Lower lobe of right lung (tissue), 2 donors: ENCODE data around the gene COL9A3. TPM values are rescaled to one million over a fixed set of nuclear protein-coding genes. Genes with fewer than 3 reads are reported as not detected.

Experiments
- ATAC-seq, 2 donors: fragments of 200-7000 bp; cut with Tn5 transposase; one replicate each; pipeline ENCODE4 v1.9.1; 2020 to 2022; ENCODE audit warnings: mild to moderate bottlenecking in 2 of 2, moderate library complexity in 2 of 2
- DNase-seq: peaks from one replicate; pipeline ENCODE4 v3.0.0-alpha.2; 2020
- H3K27ac ChIP-seq: fragments of 200-600 bp; one replicate; pipeline ENCODE4 v1.8.0; 2022
- H3K27me3 ChIP-seq: fragments of 200-600 bp; one replicate; pipeline ENCODE4 v1.8.0; 2022; ENCODE audit warnings: low read depth
- H3K36me3 ChIP-seq: fragments of 200-600 bp; one replicate; pipeline ENCODE4 v1.8.0; 2022; ENCODE audit warnings: mild to moderate bottlenecking
- H3K4me1 ChIP-seq: fragments of 200-600 bp; one replicate; pipeline ENCODE4 v1.8.0; 2022
- H3K4me3 ChIP-seq: fragments of 200-600 bp; one replicate; pipeline ENCODE4 v1.8.0; 2022; ENCODE audit warnings: mild to moderate bottlenecking
- H3K9me3 ChIP-seq: fragments of 200-600 bp; one replicate; pipeline ENCODE4 v1.8.0; 2022
- intact Hi-C: fragments of 100-400 bp; cut with DNase I; formaldehyde crosslinking; loops from one replicate; pipeline ENCODE4 v1.11.0; 2022
- total RNA-seq: library from RNA; stranded (reverse); fragmentation: NEBNext Ultra II Directional; extraction: Animal tissue kit (Norgen Biotek cat#: 25700); gene quantifications from one replicate; pipeline ENCODE4 v1.2.1, GENCODE V29; 2021
- TF ChIP-seq, protein P1 (sequence below): fragments of 200-600 bp; IDR thresholded peaks from one replicate; pipeline ENCODE4 v1.8.0; 2022; ENCODE audit warnings: antibody characterized with exemption, mild to moderate bottlenecking
- donor health status: DM: no; HTN: yes; CAD: no; lungs with severe emphysema.

COL9A3 gene
- total RNA-seq, 1 donor from 2014 or later = 0.89 TPM

DNA sequence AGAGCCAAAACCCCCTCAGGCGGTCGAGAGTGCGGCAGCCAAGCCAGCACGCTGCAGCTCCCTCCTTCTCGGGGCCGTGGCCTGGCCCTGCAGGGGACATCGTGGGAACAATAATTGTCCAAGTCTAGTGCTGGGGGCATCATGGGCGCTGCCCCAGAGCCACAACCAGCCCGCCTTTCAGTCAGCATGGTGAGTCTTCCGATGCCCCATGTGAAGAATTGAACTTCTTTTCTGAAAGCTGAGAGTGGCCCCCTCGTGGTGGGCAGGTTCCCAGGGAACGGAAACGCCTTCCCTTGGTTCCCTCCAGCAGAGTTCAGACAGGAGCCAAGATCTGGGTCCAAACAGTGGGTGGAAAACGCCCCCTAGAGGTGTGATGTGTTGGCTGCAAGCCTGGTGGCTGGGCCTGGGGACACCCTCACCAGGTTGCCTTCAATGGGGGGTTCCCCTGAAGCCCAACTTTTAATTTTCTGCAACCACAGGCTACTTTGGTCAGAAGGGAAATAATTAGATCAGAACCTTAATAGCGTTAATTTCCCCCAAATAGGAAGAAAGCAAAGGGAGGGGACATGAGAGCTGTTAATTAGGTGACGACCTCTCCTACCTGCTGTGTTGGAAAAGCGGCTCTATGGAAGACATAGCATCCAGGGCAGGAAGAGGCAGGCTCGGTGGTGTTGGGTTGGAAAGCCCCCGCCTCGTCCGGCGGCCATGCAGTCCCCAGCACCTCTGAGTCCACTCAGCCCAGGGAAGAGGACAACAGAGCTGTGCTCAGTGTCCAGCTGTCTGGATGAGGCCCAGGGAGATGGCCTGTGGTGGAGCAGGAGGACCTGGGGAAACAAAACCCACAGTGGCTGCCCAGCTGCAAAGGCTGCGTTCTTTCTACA is 25.3 kb upstream of the COL9A3 start:
- Histone ChIP-seq H3K9me3 (no peaks in the 10 kb centered on the region), H3K27ac (no peak overlapping the region), H3K27me3 (peaks cover 3% of the 10 kb centered on the region), H3K4me3 (no peak overlapping the region), H3K4me1 (peaks cover 23% of the 10 kb centered on the region), H3K36me3 (no peaks in the 10 kb centered on the region)
- intact Hi-C loops = no loop called here
- ATAC-seq = no peak
- DNase-seq = peak; percentile 68
- TF ChIP-seq, protein P1, sequence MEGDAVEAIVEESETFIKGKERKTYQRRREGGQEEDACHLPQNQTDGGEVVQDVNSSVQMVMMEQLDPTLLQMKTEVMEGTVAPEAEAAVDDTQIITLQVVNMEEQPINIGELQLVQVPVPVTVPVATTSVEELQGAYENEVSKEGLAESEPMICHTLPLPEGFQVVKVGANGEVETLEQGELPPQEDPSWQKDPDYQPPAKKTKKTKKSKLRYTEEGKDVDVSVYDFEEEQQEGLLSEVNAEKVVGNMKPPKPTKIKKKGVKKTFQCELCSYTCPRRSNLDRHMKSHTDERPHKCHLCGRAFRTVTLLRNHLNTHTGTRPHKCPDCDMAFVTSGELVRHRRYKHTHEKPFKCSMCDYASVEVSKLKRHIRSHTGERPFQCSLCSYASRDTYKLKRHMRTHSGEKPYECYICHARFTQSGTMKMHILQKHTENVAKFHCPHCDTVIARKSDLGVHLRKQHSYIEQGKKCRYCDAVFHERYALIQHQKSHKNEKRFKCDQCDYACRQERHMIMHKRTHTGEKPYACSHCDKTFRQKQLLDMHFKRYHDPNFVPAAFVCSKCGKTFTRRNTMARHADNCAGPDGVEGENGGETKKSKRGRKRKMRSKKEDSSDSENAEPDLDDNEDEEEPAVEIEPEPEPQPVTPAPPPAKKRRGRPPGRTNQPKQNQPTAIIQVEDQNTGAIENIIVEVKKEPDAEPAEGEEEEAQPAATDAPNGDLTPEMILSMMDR = peak; percentile 90

DNA sequence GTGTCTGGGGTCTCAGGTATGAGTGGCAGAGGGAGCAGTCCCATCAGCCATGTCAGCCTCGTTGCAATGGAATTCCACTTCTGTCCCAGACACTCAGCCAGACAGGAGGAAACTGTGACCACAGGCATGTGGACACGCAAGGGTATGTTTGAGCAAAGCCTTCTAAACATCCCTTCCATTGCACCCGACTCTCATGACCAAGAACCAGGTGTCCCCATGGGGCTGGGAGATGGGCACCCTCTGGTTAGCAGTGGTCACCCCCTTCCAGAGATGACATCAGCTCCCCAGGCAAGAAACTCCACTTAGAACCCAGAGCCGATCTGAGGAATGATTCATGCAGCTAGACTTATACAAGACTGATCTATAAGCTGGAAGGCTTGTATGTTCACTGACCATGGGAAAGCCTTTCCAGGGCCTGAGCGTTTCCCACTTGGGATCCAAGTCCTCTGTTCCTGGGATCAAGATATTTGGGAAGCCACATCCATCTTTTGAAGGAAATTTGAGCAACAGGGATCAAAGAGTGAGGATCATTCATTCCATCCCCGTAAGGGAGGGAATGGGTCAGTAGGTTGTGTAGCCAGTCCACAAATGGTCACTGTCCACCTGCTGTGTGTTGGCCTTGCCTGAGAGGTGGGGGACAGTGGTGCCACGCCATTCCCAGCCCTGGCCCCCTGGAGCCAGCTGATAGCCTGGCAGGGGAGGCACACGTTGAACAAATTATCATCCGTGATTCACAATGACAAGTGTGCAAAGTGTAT is 24.5 kb upstream of the COL9A3 start:
- DNase-seq = no peak
- H3K9me3 ChIP-seq = no peaks in the 10 kb centered on the region
- intact Hi-C loops = no loop called here
- no peak overlapping the region for H3K27ac ChIP-seq
- no peaks in the 10 kb centered on the region for H3K36me3 ChIP-seq
- no peak overlapping the region for H3K4me3 ChIP-seq
- TF ChIP-seq, protein P1 = no peak
- H3K4me1 ChIP-seq = peaks cover 28% of the 10 kb centered on the region
- peaks cover 3% of the 10 kb centered on the region for H3K27me3 ChIP-seq
- ATAC-seq = no peak

DNA sequence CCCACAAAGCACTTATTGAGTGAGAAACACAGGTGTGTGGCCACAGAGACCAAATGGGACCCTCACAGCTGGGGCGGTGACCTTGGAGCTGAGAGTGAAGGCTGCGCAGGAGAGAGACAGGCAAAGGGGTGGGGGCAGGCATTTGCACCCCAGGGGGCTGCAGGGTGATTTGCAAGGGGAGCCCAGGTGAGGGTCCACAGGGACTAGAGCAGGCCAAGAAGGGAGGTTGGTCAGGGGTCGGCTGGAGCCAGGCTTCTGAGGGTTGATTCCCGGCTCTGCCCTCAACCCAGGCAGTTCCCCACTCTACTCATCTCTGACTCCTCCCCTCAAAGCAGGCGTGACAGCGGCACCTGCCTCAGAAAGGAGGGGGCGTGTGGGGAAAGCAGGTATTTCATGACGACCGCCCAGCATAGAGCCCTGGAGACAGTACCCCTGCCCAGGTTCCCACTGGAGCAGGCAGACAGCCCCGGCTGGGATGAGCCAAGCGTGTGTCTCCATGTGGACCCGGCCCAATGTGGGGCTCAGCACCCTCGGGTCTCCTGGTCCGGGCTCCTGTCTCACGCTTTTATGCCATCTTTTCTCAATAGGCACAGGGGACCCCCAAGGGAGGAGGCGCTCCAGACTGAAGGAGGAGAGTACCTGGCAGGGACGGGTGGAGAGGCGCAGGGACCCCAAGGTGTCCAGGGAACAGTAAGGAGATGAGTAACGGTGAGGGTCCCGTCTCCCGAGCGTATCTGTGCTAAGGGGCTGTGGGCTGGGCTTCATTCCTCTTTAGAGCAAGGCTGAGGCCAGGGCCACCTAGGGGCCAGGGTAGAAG is 23.7 kb upstream of the COL9A3 start:
- peak overlapping the region; percentile 93 for H3K27ac ChIP-seq
- no peaks in the 10 kb centered on the region for H3K27me3 ChIP-seq
- peaks cover 3% of the 10 kb centered on the region for H3K36me3 ChIP-seq
- intact Hi-C loops = no loop called here
- H3K4me1 ChIP-seq = peaks cover 36% of the 10 kb centered on the region
- DNase-seq = no peak
- H3K4me3 ChIP-seq = peak overlapping the region; percentile 55
- H3K9me3 ChIP-seq = no peaks in the 10 kb centered on the region
- TF ChIP-seq, protein P1 = no peak
- ATAC-seq = no peak

DNA sequence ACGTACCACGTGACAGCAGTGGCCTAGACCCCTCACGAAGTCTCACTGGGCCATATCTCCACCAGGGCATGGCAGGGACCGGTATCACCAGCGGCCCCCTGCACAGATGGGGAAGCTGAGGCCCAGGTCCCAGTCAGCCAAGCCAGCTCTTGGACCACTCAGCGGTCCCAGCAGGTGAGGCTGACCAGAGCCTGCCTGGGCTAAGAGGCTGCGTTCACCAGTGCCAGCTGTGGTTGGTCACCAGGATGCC is 23.2 kb upstream of the COL9A3 start:
- no peak for ATAC-seq
- peak overlapping the region; percentile 93 for H3K27ac ChIP-seq
- TF ChIP-seq, protein P1 = no peak
- H3K36me3 ChIP-seq = peaks cover 9% of the 10 kb centered on the region
- H3K4me1 ChIP-seq = peaks cover 39% of the 10 kb centered on the region
- no peaks in the 10 kb centered on the region for H3K27me3 ChIP-seq
- DNase-seq = no peak
- intact Hi-C loops = no loop called here
- H3K4me3 ChIP-seq = peak overlapping the region; percentile 55
- H3K9me3 ChIP-seq = no peaks in the 10 kb centered on the region

DNA sequence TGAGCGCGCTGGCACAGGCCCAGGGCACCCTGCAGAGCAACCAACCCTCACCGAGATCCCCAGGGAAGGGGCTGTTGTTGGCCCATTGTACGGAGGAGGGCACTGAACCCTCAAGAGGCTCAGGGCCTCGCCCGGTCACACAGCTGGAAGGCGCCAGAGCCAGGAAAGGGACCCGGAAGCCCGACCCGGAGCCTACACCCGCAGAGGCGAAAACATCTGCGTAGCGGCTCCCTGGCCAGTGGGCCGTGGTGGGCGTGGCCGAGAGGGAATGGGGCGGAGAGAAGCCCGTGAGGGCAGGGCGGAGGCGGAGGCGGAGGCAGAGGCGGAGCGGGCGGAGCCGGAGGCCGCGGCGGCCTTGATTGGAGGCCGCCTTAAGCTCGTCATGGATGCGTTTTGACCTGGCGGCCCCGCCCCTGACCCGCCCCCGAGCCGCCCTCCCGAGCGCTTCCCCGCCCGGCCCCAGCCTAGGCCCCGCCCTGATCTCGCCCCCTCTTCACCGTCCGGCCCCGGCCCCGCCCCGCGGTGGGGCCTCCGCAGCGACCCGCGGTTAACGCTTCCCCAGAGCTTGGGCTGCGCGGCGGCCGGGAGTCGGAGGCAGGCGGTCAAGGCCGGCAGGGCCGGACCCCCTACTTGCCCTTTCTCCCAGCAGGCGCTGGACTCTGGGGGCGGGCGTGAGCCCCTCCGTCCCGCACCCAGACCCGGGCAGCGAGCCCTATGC is 22.7 kb upstream of the COL9A3 start:
- no peaks in the 10 kb centered on the region for H3K9me3 ChIP-seq
- H3K4me1 ChIP-seq = peaks cover 39% of the 10 kb centered on the region
- DNase-seq = peak; percentile 97
- H3K36me3 ChIP-seq = peaks cover 14% of the 10 kb centered on the region
- TF ChIP-seq, protein P1 = no peak
- intact Hi-C loops = no loop called here
- ATAC-seq = peak; percentile 93 to 96
- no peaks in the 10 kb centered on the region for H3K27me3 ChIP-seq
- peak overlapping the region; percentile 70 for H3K4me3 ChIP-seq
- H3K27ac ChIP-seq = peak overlapping the region; percentile 93
